GM19328 (cell line): ENCODE measurements around the gene RBPJL.

Source experiments
- ATAC-seq: cut with Tn5 transposase; IDR thresholded peaks from one replicate; pipeline ENCODE4 v1.9.1; 2021; ENCODE audit warnings: mild to moderate bottlenecking, moderate library complexity; ENCODE audit not compliant: unreplicated experiment

The RBPJL gene

DNA sequence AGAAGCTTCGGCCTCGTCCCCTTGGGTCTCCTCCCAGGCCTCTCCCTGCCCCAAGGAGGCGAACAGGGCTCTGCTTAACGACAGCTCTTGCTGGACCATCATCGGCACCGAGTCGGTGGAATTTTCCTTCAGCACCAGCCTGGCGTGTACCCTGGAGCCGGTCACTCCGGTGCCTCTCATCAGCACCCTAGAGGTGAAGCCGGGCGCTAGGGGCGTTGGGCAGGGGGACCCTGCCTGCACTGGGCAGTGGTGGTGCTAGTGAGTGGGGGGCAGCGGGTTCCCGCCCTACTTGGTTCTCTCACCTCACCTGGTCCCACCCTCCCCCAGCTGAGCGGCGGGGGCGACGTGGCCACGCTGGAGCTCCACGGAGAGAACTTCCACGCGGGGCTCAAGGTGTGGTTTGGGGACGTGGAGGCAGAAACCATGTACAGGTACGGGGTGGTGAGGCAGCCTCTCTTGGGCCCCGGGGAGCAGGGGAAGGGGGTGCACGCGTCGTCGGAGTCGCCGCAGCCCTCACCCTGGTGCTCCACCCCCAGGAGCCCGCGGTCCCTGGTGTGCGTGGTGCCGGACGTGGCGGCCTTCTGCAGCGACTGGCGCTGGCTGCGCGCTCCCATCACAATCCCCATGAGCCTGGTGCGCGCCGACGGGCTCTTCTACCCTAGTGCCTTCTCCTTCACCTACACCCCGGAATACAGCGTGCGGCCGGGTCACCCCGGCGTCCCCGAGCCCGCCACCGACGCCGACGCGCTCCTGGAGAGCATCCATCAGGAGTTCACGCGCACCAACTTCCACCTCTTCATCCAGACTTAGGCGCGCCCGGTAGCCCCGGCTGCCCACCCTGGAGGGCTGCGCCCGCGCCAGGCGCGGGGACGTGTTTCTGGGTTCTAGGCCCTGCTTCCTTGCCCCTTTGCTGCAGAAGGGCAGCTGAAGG, 9.8 kb downstream of the RBPJL start:
- no peak for ATAC-seq

- no peak for ATAC-seq
Measured at GRCh38 chr20:45317826-45318225, 11.2 kb downstream of the RBPJL start.

DNA sequence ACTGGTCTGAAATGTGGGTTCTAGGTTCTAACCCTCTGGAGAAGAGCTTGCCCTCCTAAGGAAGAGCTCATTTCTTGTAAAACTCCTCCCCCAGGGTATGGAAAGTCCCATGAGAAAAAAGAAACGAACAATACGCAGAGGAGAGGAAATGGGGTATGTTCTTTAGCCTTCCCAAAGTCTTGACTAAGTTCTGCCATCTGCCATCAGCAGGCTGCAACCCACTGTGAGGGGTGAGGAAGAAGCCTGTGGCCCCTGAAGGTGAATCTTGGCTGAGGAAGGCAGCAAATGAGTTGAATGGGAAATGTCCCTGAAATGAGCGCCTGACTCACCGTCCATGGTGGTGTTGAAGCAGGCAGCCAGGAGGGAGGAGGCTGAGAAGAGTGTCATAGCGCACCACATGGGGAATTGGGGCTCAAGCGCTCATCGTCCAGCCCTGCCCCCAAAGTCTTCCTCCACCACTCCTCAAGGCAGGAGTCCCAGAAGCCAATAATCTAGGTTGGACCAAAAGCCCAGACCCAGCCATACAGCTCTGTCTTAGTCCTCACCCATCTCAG, 11.8 kb downstream of the RBPJL start:
- ATAC-seq, result no peak

- no peak for ATAC-seq
Measured at GRCh38 chr20:45318948-45319347, 12.3 kb downstream of the RBPJL start.

DNA sequence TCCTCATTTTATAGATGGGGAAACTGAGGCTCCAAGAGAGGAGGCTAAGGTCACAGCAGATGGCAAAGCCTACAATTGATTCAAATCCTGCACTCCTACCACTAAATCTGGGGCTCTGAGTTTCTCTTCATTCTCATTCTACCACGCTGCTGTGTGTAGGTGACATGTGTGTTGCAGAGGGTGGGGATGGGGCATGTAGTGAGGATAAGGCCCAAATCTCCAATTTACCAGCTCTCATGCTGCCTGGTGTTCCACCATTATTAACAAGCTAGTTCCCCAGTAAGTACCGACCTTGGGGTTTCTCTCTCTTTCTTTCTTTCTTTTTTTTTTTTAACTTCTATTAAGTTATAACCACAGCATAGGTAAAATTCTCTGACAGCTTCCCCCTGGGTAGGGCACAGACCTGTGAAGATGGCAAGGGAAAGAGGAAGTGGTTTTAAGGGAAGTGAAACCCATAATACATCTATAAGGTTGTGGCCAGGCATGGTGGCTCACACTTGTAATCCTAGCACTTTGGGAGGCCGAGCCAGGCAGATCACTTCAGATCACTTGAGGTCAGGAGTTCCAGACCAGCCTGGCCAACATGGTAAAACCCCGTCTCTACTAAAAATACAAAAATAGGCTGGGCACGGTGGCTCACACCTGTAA, 14.4 kb downstream of the RBPJL start:
- ATAC-seq, result no peak

DNA sequence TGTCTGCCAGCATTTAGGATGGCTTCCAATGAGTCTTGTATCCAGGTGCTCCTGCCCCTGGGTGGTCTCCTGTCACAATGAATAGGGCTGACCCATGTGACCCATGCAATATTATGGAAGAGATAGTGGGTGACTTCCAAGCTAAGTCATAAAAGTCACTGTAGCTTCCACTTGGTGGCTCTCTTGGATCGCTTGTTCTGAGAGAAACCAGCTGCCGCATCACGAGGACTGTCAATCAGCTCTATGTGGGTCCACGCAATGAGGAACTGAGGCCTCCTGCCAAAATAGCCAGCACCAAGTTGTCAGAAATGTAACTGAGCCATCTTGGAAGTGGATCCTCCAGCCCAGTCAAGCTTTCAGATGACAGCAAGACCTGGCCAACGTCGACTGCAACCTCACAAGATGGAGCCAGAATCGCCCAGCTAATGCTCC, 16.3 kb downstream of the RBPJL start:
- ATAC-seq, result no peak

DNA sequence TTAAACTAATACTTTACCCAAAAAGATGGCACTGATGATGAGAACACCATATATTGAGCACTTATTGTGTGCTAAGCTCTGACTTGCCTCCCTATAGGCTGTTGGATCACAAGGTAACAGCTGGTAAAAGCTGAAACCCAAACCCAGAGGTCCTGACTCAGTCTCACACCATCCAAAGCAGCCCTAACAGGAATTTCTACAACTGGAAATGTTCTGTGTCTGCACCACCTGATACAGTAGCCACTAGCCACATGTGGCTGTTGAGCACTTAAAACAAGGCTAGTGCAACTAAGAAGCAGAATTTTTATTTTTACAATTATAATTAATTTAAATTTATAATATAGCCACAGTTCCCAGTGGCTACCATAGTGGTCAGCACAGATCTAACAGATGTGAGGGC, 17.1 kb downstream of the RBPJL start:
- ATAC-seq, result no peak

DNA sequence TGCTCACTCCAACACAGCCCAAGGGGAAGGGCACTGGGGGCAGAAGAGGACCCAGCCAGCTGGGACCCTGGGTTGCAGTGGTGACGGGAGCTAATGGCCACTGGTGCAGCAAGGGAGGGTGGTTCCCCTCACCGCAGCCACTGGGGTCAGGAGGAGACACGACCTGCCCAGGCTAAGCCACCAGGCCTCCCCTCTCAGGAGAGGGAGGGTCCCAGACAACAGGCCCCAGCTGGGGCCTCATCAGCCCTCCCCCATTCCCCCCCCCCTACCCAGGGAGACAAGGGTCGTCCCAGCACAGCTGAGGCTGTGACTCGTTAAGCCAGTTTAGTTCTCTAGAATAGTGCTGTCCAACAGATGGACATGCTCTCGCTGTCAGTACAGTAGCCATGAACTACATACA, 18.7 kb downstream of the RBPJL start:
- ATAC-seq, result no peak

DNA sequence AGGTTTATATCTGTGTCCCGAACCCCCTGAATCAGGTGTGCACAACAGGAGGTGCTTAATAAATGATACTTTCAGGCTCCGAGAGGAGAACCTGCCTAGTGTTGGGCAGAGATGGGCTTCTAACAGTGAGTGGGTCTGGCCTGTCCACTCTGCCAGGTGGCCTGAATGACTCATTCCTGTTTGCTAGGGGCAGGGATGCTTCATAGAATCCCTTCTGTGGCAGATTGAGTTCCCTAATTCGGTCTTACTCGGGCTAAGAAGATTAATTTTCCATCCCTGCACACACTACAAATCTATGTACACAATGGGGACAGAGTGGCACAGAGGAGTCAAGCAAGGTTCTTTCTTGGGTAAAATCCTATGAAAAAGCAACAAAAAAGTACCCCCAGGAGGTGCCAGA, 21.8 kb downstream of the RBPJL start:
- ATAC-seq, result no peak

- ATAC-seq, result no peak
Measured at GRCh38 chr20:45329497-45330319, 23.1 kb downstream of the RBPJL start.

- ATAC-seq, result no peak
Measured at GRCh38 chr20:45330476-45330875, 23.8 kb downstream of the RBPJL start.

- no peak for ATAC-seq
Measured at GRCh38 chr20:45336530-45337366, 30.1 kb downstream of the RBPJL start.

- no peak for ATAC-seq
Measured at GRCh38 chr20:45337367-45338120, 30.9 kb downstream of the RBPJL start.

DNA sequence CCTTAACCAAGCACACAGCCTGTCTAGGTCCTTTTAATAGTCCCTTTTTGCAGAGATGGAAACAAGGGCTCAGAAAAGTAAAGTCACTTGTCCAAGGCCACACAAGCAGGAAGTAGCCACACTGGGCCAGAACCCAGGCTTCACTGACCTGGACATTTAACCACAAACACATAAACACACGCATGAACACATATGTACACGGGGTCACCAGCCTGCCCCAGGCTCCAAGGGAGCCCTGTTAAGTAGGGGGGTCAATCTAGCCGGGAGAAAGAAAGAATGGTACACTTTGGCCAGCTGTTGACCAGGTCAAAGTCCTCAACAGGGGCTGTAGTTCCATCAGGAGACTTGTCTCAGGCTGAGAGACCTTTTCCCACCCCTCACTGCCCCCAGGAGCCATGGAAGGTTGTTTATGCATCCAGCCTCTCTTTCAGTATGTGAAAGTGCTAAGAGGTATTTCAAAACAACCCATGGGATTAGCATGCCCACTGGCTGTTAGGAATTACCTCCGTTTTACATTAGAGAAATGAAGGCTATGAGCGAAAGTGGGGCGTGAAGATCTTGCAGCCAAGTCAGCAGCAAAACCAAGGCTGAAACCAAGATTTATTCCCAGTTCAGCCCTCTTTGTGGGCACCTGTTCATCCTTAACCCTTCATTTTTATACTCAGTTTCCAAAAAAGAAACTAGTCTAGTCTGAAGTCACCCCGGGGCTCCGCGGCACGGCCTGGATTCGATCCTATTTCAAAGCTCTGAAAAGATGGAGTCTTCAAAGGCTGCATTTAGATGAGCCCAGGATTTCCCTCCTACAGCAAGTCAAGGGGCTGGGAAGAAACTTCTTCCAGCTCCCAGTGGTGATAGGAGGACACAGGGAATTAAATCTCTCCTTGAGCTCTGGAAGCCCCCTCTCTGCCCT, 31.7 kb downstream of the RBPJL start:
- no peak for ATAC-seq

- ATAC-seq, result no peak
Measured at GRCh38 chr20:45339084-45339483, 32.4 kb downstream of the RBPJL start.

DNA sequence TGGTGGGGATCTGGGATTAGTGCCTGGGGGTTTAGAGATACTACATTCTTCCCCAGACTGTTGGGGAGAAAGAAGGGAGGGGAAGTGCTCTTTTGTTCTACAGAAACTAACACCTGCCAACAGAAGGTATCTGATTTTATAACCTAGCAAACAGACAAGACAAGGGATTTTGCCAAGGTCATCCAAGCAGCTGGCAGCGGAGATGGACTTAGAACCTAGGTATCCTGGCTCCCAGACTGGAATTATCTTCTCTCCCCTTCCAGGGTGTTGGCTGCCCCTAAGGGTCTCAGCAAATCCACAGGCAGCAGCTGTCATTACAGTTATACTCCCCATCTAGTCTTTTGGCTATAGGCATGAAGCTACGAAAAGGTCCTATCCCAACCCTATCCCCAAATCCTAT, 33.2 kb downstream of the RBPJL start:
- ATAC-seq, result no peak

DNA sequence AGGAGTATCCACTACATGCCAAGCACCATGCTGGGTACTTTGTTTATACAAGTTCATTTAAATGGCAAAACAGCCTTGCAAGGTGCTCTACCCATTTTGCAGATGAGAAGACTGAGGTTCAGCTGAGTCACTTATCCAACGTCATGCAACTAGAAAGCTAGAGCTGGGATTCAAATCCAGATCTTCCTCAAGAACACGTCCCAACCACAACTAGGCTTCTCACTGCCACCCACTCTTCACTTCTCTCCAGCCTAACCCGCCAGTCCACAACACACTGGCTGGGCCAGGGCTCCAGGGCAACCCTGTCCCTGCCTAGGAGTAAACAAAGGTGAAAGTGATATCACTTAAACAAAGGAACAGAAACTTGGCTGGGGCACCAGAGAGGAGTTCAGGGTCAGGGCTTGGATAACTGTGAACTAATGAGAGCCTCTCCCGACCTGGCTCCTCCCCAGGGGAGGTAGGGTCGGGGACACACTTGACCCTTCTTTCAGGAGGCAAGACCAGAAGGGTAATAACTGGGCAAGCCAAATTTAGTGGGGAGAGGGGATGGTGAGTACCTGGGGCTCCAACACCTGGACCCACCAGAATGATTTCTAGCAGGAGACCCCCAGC, 33.7 kb downstream of the RBPJL start:
- no peak for ATAC-seq

DNA sequence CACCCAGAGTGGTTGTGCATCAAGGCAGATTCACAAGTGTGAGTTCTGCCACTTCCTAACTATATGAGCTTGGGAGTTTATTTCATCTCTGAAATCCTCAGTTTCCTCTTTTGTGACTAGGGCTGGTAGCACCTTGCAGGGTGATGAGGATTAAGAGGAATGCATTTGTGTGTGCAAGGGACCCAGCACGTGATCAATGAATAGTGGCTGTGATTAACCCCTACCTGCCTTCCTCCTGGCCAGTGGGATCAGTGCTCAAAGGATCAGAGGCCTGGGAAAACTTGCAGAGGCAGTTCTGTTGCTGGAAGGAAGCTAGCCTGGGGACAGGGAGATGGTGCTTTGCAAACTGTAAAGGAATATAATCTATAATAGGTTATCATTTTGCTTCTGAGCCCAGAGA, 34.3 kb downstream of the RBPJL start:
- no peak for ATAC-seq
